GM12878 (cell line): ENCODE measurements around the gene KDM5C. TPM values are rescaled to one million over a fixed set of nuclear protein-coding genes. Genes with fewer than 3 reads are reported as not detected.

Source experiments
- ATAC-seq: fragments of 200-7000 bp; cut with Tn5 transposase; 3 replicates; pipeline ENCODE4 v1.9.1; 2020; ENCODE audit warnings: mild to moderate bottlenecking, moderate library complexity
- BruUV-seq: library from RNA; stranded (reverse); fragments of 400-500 nt; replicated peaks from 2 replicates; lab custom pipeline; 2021; lab: Mats Ljungman, UMichigan
- CTCF ChIA-PET: fragments of 300-600 bp; sonication (Branson Sonifier 250); formaldehyde crosslinking; extraction: SDS; loops from one replicate; lab custom pipeline; 2021; ENCODE audit warnings: inconsistent platforms; lab: Yijun Ruan, JAX
- POLR2A ChIA-PET: fragments of 350-600 bp; formaldehyde crosslinking; extraction: SDS; loops from one replicate; lab custom pipeline; 2021; ENCODE audit warnings: inconsistent platforms; lab: Charles Lee
- RAD21 ChIA-PET: fragments of 300-600 bp; sonication (Branson Sonifier 250); formaldehyde crosslinking; loops from one replicate; lab custom pipeline; 2023; ENCODE audit warnings: antibody characterized with exemption; ENCODE audit not compliant: unreplicated experiment; lab: Charles Lee
- SMC1A ChIA-PET: fragments of 300-600 bp; sonication (Branson Sonifier 250); formaldehyde crosslinking; loops from one replicate; lab custom pipeline; 2023; ENCODE audit not compliant: unreplicated experiment, uncharacterized antibody; lab: Charles Lee
- DNase-seq: peaks from one replicate; pipeline ENCODE4 v3.0.0-alpha.2; 2011; ENCODE audit warnings: low read depth, low spot score
- FAIRE-seq: peaks from 3 replicates; lab custom pipeline; 2011; peaks lifted over from hg19 to GRCh38; lab: Jason Lieb, UNC
- H2AFZ ChIP-seq: 2 replicates; pipeline ENCODE4 v1.6.0; 2011; ENCODE audit warnings: low read depth, low read length, control low read depth; ENCODE audit not compliant: control insufficient read depth
- H3K27ac ChIP-seq: 2 replicates; pipeline ENCODE4 v1.5.1; 2011; ENCODE audit warnings: control low read depth; ENCODE audit not compliant: control insufficient read depth, insufficient read depth
- H3K27me3 ChIP-seq, 2 experiments: replicated peaks in 1 of 2; 2 replicates each; pipeline versions ENCODE4 v1.6.0 to v1.6.1; 2011; ENCODE audit warnings: low read length in 1 of 2; ENCODE audit not compliant: control insufficient read depth in 2 of 2, insufficient read depth in 2 of 2
- H3K36me3 ChIP-seq, 2 experiments: 2 replicates each; pipeline ENCODE4 v1.5.1; 2011; ENCODE audit warnings: low read length in 1 of 2; ENCODE audit not compliant: control insufficient read depth in 2 of 2, insufficient read depth in 2 of 2
- H3K4me1 ChIP-seq: 2 replicates; pipeline ENCODE4 v1.6.1; 2011; ENCODE audit warnings: mild to moderate bottlenecking, low read length, moderate library complexity, mixed read lengths; ENCODE audit not compliant: control insufficient read depth, insufficient read depth
- H3K4me2 ChIP-seq: 2 replicates; pipeline ENCODE4 v1.6.0; 2011; ENCODE audit warnings: control low read depth; ENCODE audit not compliant: control insufficient read depth, insufficient read depth
- H3K4me3 ChIP-seq: fragments of 200-600 bp; sonication (generic); 2 replicates; pipeline ENCODE4 v1.5.1; 2016
- H3K79me2 ChIP-seq: 2 replicates; pipeline ENCODE4 v1.6.0; 2011; ENCODE audit warnings: low read length; ENCODE audit not compliant: control insufficient read depth, insufficient read depth
- H3K9ac ChIP-seq: 2 replicates; pipeline ENCODE4 v1.8.0; 2011; ENCODE audit warnings: low read length, control low read depth, mixed read lengths; ENCODE audit not compliant: control insufficient read depth, insufficient read depth
- H3K9me3 ChIP-seq: replicated peaks from 3 replicates; pipeline ENCODE4 v1.5.1; 2011; ENCODE audit warnings: mild to moderate bottlenecking, low read length; ENCODE audit not compliant: control insufficient read depth, insufficient read depth
- H4K20me1 ChIP-seq: 2 replicates; pipeline ENCODE4 v1.6.0; 2011; ENCODE audit not compliant: control insufficient read depth, insufficient read depth
- ATF3 ChIP-seq: IDR thresholded peaks from 2 replicates; pipeline ENCODE4 v1.6.1; 2011; ENCODE audit warnings: low read depth, mild to moderate bottlenecking, low read length, moderate library complexity, borderline replicate concordance; ENCODE audit errors: extremely low read depth
- BCLAF1 ChIP-seq: fragments of 450-650 bp; IDR thresholded peaks from 2 replicates; pipeline ENCODE4 v1.6.1; 2017; ENCODE audit warnings: antibody characterized with exemption, mild to moderate bottlenecking, moderate library complexity
- CBFB ChIP-seq: IDR thresholded peaks from 2 replicates; pipeline ENCODE4 v1.6.1; 2016; ENCODE audit warnings: antibody characterized with exemption, low read depth
- CBX3 ChIP-seq: fragments of 200-600 bp; sonication (generic); IDR thresholded peaks from 2 replicates; pipeline ENCODE4 v1.6.1; 2016; ENCODE audit warnings: low read depth, borderline replicate concordance
- CTCF ChIP-seq, 3 experiments: IDR thresholded peaks in 2 of 3; conservative IDR thresholded peaks in 1 of 3; 2 replicates each; pipeline ENCODE4 v1.5.1; 2011; ENCODE audit warnings: low read depth in 3 of 3, low read length in 3 of 3, mild to moderate bottlenecking in 3 of 3, control low read depth in 2 of 3, moderate library complexity in 2 of 3, inconsistent platforms in 1 of 3, mixed read lengths in 1 of 3; ENCODE audit not compliant: control insufficient read depth in 2 of 3, insufficient read depth in 1 of 3; ENCODE audit errors: extremely low read depth in 1 of 3
- GABPA ChIP-seq: IDR thresholded peaks from 2 replicates; pipeline ENCODE4 v1.6.1; 2014; ENCODE audit warnings: antibody characterized with exemption, low read depth, mild to moderate bottlenecking, inconsistent platforms
- HDGF ChIP-seq: fragments of 450-650 bp; IDR thresholded peaks from 2 replicates; pipeline ENCODE4 v1.6.1; 2016; ENCODE audit warnings: antibody characterized with exemption
- LARP7 ChIP-seq: fragments of 450-650 bp; IDR thresholded peaks from 2 replicates; pipeline ENCODE4 v1.6.1; 2017; ENCODE audit warnings: mild to moderate bottlenecking
- MTA2 ChIP-seq: fragments of 450-650 bp; IDR thresholded peaks from 2 replicates; pipeline ENCODE4 v1.6.1; 2016; ENCODE audit warnings: low read depth, mild to moderate bottlenecking, moderate library complexity
- NFIC ChIP-seq: IDR thresholded peaks from 2 replicates; pipeline ENCODE4 v1.6.1; 2012; ENCODE audit warnings: low read depth, mild to moderate bottlenecking, inconsistent platforms, low read length, moderate library complexity
- NKRF ChIP-seq: fragments of 450-650 bp; conservative IDR thresholded peaks from 2 replicates; pipeline ENCODE4 v1.6.1; 2017; ENCODE audit warnings: mild to moderate bottlenecking, moderate library complexity
- RCOR1 ChIP-seq: conservative IDR thresholded peaks from 2 replicates; pipeline ENCODE4 v1.6.1; 2012; ENCODE audit warnings: low read depth, low read length, improper control_type of control experiment
- RELB ChIP-seq: fragments of 450-650 bp; IDR thresholded peaks from 2 replicates; pipeline ENCODE4 v1.6.1; 2017; ENCODE audit warnings: low read depth, mild to moderate bottlenecking, moderate library complexity
- TCF3 ChIP-seq: IDR thresholded peaks from 2 replicates; pipeline ENCODE4 v1.6.1; 2012; ENCODE audit warnings: low read depth, mild to moderate bottlenecking, low read length, borderline replicate concordance; ENCODE audit not compliant: insufficient read depth
- YY1 ChIP-seq: IDR thresholded peaks from 2 replicates; pipeline ENCODE4 v1.6.1; 2011; ENCODE audit warnings: low read depth, mild to moderate bottlenecking, low read length
- WGBS: methylation state at CpG from one replicate; pipeline ENCODE4 v1.1.6; 2016; ENCODE audit warnings: low lambda C conversion rate; ENCODE audit not compliant: insufficient replicate concordance, insufficient coverage; ENCODE audit errors: missing lambda C conversion rate; 5-methylcytosine and 5-hydroxymethylcytosine counted together
- in situ Hi-C: fragments of 300-500 bp; cut with MboI; formaldehyde crosslinking; loops from 9 replicates; pipeline ENCODE4 v1.14.3; 2018; ENCODE audit warnings: mixed read lengths
- intact Hi-C: fragments of 100-400 bp; cut with micrococcal nuclease; formaldehyde crosslinking; loops from one replicate; pipeline ENCODE4 v1.14.2; 2022; ENCODE audit not compliant: unreplicated experiment
- polyA plus RNA-seq, 11 experiments: library from polyadenylated mRNA; depleted of rRNA in 4 of 11; unstranded in 6 of 11; stranded (reverse) in 5 of 11; fragments of >200 nt; fragmentation: Nextera tagmentation in 4 of 11; fragmentation: Illumina TruSeq in 1 of 11; extraction: Ambion mirVana in 4 of 11; extraction: Trizol in 1 of 11; gene quantifications; 1 replicate in 1 of 11; 2 replicates in 10 of 11; pipeline versions ENCODE4 v1.2.1 to v1.2.3, GENCODE V29; 2011 to 2016; ENCODE audit warnings: inconsistent platforms in 2 of 11, missing spikeins in 2 of 11, low read depth in 1 of 11
- total RNA-seq, 4 experiments: library from RNA; depleted of rRNA in 3 of 4; stranded (reverse); fragments of >200 nt in 3 of 4; fragmentation: Illumina TruSeq in 1 of 4; extraction: Trizol in 1 of 4; gene quantifications; 2 replicates each; pipeline versions ENCODE4 v1.2.1 to v1.2.3, GENCODE V29; 2013 to 2021

Gene KDM5C
- total and polyA plus RNA-seq, 10 of the 15 experiments (the other 5 are each of a cell fraction or from before 2014, with no cell fraction given): 1.5 to 110 (median 53.0) TPM

GRCh38 chrX:53230116-53230515, 5.1 kb upstream of the KDM5C start:
- H2AFZ ChIP-seq: no peak overlapping the region
- no peak overlapping the region for H3K27ac ChIP-seq
- H3K36me3 ChIP-seq: no peaks in the 10 kb centered on the region
- peaks cover 1% of the 10 kb centered on the region for H3K79me2 ChIP-seq
- no peak overlapping the region for H3K4me2 ChIP-seq
- in situ Hi-C loops (no loop called here), intact Hi-C loops (no loop called here)
- no peak for DNase-seq
- CTCF ChIA-PET: no interaction called here
- FAIRE-seq: no peak
- H3K4me1 ChIP-seq: no peaks in the 10 kb centered on the region
- WGBS: 24% methylated on average over 5 of the region's 5 CpGs
- H3K27me3 ChIP-seq: no peaks in the 10 kb centered on the region; a peak in 1 of 4 replicates
- POLR2A ChIA-PET: no interaction called here
- H3K9me3 ChIP-seq: no peaks in the 10 kb centered on the region
- TF ChIP-seq LARP7: no peak
- TF ChIP-seq TCF3: no peak
- no peak for TF ChIP-seq ATF3
- no peak for TF ChIP-seq NKRF
- TF ChIP-seq GABPA: no peak
- TF ChIP-seq BCLAF1: no peak
- no peak for TF ChIP-seq MTA2
- no peak for TF ChIP-seq CTCF (IDR thresholded peaks at IDR 0.05 in 2 of 3, conservative IDR thresholded peaks at IDR 0.05 in 1 of 3; ENCODE audit: control insufficient read depth in 2 of 3, extremely low read depth in 1 of 3, insufficient read depth in 1 of 3, low read depth in 3 of 3, low read length in 3 of 3)
- no peak for TF ChIP-seq RELB
- TF ChIP-seq CBFB: no peak
- TF ChIP-seq HDGF: no peak
- TF ChIP-seq CBX3: no peak
- no peak for TF ChIP-seq NFIC
- no peak for TF ChIP-seq RCOR1
- TF ChIP-seq YY1: no peak
- SMC1A ChIA-PET: no interaction called here
- no peaks in the 10 kb centered on the region for H4K20me1 ChIP-seq
- BruUV-seq: no TSS peak
- ATAC-seq: no peak
- no peak overlapping the region for H3K9ac ChIP-seq
- RAD21 ChIA-PET: no interaction called here
- no peak overlapping the region for H3K4me3 ChIP-seq
